ENCODE results near the gene TRPM8.

GRCh38 chr2:234046521-234046920, 129.3 kb downstream of the TRPM8 start:
- no peak for TF ChIP-seq POLR2A (IDR thresholded peaks at IDR 0.05)
- TF ChIP-seq, protein P1, sequence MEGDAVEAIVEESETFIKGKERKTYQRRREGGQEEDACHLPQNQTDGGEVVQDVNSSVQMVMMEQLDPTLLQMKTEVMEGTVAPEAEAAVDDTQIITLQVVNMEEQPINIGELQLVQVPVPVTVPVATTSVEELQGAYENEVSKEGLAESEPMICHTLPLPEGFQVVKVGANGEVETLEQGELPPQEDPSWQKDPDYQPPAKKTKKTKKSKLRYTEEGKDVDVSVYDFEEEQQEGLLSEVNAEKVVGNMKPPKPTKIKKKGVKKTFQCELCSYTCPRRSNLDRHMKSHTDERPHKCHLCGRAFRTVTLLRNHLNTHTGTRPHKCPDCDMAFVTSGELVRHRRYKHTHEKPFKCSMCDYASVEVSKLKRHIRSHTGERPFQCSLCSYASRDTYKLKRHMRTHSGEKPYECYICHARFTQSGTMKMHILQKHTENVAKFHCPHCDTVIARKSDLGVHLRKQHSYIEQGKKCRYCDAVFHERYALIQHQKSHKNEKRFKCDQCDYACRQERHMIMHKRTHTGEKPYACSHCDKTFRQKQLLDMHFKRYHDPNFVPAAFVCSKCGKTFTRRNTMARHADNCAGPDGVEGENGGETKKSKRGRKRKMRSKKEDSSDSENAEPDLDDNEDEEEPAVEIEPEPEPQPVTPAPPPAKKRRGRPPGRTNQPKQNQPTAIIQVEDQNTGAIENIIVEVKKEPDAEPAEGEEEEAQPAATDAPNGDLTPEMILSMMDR (IDR thresholded peaks at IDR 0.05): no peak

Data from right lobe of liver (tissue), 4 donors.